Esophagus muscularis mucosa (tissue), 4 donors: Measurements from ENCODE around the gene DMXL1.

ENCODE experiments used
- CTCF ChIP-seq, 3 experiments: fragments of 200-600 bp in 2 of 3; fragments of 450-650 bp in 1 of 3; sonication (generic) in 2 of 3; IDR thresholded peaks; one replicate each; pipeline ENCODE4 v1.5.1; 2017 to 2019; ENCODE audit warnings: antibody characterized with exemption in 3 of 3, mild to moderate bottlenecking in 2 of 3, moderate library complexity in 1 of 3
- EP300 ChIP-seq: sonication (generic); formaldehyde crosslinking; IDR thresholded peaks from one replicate; pipeline ENCODE4 v1.6.1; 2017; ENCODE audit warnings: antibody characterized with exemption
- POLR2A ChIP-seq: fragments of 450-650 bp; IDR thresholded peaks from one replicate; pipeline ENCODE4 v1.6.1; 2017; ENCODE audit warnings: antibody characterized with exemption, moderate library complexity, mild to moderate bottlenecking, low read depth
- POLR2AphosphoS5 ChIP-seq, 2 donors: sonication (generic); formaldehyde crosslinking; IDR thresholded peaks; one replicate each; pipeline ENCODE4 v1.6.1; 2017; ENCODE audit warnings: antibody characterized with exemption in 2 of 2

DNA sequence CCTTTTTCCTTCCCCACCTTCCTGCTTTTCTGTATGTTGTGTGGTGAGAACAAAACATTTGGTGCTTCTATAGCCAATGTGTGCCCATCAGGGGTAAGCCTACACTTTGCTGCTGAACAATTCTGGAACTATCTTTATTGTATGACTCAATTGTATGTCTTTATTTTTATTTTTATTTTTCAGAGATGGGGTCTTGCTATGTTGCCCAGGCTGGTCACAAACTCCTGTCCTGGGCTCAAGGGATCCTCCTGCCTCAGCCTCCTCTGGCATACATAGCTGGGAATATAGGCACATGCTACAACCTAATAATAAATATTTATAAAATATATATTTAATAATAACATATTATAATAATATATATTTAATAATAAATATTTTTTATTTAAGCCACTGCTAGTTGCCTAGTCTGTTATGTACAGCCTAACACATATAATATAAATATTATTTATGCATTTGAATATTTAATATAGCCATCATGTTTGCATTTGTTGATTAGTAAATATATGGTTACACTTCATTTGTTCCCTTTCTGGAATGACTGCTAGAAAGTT lies 11.8 kb upstream of the DMXL1 start:
- TF ChIP-seq CTCF (IDR thresholded peaks at IDR 0.05) (no peak), POLR2A (no peak), EP300 (no peak), POLR2AphosphoS5 (IDR thresholded peaks at IDR 0.05) (no peak)
